Subcutaneous adipose tissue (tissue), 4 donors: ENCODE data around the gene CT45A3. TPM values are rescaled to one million over a fixed set of nuclear protein-coding genes. Genes with fewer than 3 reads are reported as not detected.
"Not testable (repeated sequence)": the region's sequence is repeated elsewhere in the genome, so short reads cannot be mapped to it uniquely, and the experiment has no call there.

Source experiments
- total RNA-seq, 4 donors: library from RNA; depleted of rRNA; stranded (reverse); fragments of >200 nt; gene quantifications; one replicate each; pipeline ENCODE4 v1.1.0, GENCODE V29; 2016
- TF ChIP-seq, protein P1 (sequence below): fragments of 450-650 bp; IDR thresholded peaks from one replicate; pipeline ENCODE4 v1.5.1; 2016; ENCODE audit warnings: low read depth, mild to moderate bottlenecking, control low read depth, antibody characterized with exemption, moderate library complexity

The CT45A3 gene
- total RNA-seq = not detected

DNA sequence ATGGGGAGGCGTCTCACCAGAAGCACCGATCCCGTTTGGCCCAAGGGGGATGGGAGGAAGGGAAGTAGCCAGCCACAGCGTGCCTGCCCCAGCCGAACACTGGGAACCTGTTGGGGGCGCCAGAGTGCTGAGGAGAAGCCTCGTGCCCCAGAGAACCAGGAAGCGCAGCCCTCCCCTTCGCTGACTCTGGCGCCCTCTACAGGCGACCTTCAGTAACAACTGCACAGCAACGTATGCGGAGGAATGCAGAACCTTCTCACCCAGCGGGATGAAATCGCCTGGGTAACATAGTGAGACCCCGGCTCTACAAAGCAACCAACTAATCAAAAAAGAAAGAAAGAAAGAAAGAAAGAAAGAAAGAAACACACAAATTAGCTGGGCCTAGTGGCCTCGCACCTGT lies at the start of gene CT45A3:
Gene CT45A3 (minus strand): TSS at position 101 of the 400 bp plus-strand sequence. CDS start 3,747 bp downstream, outside the sequence.
- TF ChIP-seq, protein P1, sequence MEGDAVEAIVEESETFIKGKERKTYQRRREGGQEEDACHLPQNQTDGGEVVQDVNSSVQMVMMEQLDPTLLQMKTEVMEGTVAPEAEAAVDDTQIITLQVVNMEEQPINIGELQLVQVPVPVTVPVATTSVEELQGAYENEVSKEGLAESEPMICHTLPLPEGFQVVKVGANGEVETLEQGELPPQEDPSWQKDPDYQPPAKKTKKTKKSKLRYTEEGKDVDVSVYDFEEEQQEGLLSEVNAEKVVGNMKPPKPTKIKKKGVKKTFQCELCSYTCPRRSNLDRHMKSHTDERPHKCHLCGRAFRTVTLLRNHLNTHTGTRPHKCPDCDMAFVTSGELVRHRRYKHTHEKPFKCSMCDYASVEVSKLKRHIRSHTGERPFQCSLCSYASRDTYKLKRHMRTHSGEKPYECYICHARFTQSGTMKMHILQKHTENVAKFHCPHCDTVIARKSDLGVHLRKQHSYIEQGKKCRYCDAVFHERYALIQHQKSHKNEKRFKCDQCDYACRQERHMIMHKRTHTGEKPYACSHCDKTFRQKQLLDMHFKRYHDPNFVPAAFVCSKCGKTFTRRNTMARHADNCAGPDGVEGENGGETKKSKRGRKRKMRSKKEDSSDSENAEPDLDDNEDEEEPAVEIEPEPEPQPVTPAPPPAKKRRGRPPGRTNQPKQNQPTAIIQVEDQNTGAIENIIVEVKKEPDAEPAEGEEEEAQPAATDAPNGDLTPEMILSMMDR = not testable (repeated sequence)

- TF ChIP-seq, protein P1 = not testable (repeated sequence)
Measured at GRCh38 chrX:135802687-135803086, 34.7 kb upstream of the CT45A3 start, which contains the start of gene CT45A6. Gene CT45A6, minus strand, starts transcription at chrX:135802787. Its CDS starts 3,794 bp downstream, at chrX:135798993.

DNA sequence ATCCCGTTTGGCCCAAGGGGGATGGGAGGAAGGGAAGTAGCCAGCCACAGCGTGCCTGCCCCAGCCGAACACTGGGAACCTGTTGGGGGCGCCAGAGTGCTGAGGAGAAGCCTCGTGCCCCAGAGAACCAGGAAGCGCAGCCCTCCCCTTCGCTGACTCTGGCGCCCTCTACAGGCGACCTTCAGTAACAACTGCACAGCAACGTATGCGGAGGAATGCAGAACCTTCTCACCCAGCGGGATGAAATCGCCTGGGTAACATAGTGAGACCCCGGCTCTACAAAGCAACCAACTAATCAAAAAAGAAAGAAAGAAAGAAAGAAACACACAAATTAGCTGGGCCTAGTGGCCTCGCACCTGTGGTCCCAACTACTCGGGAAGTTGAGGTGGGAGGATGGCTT lies 17.4 kb upstream of the CT45A3 start, which contains the start of gene CT45A5:
Gene CT45A5 (minus strand): TSS at position 101 of the 400 bp plus-strand sequence. CDS start 3,774 bp downstream, outside the sequence.
- TF ChIP-seq, protein P1 = not testable (repeated sequence)

GRCh38 chrX:135741192-135741715 lies 26.7 kb downstream of the CT45A3 start:
- TF ChIP-seq, protein P1 = no peak

GRCh38 chrX:135740681-135741149 lies 27.3 kb downstream of the CT45A3 start:
- TF ChIP-seq, protein P1 = no peak

DNA sequence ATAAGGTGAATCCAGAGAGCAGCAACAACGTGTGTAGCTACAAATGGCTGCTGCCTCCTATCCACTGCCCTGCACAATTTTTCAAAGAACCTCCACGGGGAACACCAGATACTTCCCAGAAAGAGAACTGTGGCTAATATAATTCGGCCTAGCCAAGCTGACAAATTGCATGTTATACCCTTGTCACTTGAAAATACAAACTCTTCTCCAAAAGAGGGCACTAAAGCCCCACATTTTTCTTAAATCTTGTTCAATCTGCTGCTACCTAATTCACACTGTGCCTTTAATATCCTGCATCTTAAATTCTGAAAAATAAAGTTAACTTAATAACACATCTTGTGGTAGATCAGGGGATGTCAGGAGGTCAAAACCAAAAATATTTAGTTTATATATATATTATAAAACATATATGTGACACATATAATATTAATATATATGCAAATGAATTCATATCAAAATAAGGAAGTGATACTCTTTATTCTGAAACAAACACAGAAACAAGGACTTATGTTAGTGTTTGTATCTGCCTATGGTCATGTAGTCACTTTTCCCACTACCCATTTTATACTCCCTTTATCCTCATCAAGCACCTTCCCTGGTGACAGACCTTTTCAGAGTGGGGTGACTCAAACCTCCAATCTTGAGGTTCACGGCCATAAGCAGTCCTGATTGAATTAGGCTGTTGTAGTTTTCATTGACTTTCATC lies 30.5 kb downstream of the CT45A3 start:
- TF ChIP-seq, protein P1 = no peak

- TF ChIP-seq, protein P1 = no peak
Measured at GRCh38 chrX:135713795-135714194, 54.2 kb downstream of the CT45A3 start.
